Activated T-helper 1 cell treated with Interleukin-2 at 50 U/mL for 16 hours (primary cell): Measurements from ENCODE around the gene PPP4R3A.
A peak's percentile ranks its signal among the peaks of the same experiment; 100 is the strongest.
"Not testable (repeated sequence)": the region's sequence is repeated elsewhere in the genome, so short reads cannot be mapped to it uniquely, and the experiment has no call there.

Source experiments
- DNase-seq: peaks from one replicate; pipeline ENCODE4 v3.0.0-alpha.2; 2020; ENCODE audit warnings: low read depth

Gene PPP4R3A

GRCh38 chr14:91510171-91511042 lies at the start of gene PPP4R3A:
Gene PPP4R3A, minus strand, starts transcription at chr14:91510310. Its CDS starts 663 bp downstream, at chr14:91509647.
- DNase-seq, result peak; percentile 88

DNA sequence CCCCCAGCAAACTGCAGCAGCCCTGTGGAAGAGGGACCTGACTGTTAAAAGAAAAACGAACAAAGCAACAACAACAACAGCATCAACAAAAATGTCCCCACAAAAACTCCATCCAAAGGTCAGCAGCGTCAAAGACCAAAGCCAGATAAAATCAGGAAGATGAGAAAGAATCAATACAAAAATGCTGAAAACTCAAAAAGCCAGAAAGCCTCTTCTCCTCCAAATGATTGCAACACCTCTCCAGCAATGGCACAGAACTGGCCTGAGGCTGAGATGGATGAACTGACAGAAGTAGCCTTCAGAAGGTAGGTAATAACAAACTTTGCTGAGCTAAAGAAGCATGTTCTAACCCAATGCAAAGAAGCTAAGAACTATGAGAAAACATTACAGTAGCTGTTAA lies 45.4 kb upstream of the PPP4R3A start:
- DNase-seq, result no peak

GRCh38 chr14:91554535-91555332 lies 44.6 kb upstream of the PPP4R3A start:
- no peak for DNase-seq

DNA sequence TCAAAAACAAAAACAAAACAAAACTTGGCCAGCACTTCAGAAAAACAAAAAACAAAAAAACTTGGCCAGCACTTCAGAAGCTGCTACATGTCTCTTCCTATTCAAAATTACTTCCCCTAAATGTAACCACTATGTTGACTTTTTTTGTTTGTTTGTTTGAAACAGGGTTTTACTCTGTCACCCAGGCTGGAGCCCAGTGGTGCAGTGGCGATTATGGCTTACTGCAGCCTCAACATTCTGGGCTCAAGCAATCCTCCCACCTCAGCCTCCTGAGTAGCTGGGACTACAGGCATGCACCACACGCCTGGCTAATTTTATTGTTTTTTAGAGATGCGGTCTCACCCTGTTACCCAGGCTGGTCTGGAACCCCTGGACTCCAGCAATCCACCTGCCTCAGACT lies 38.0 kb upstream of the PPP4R3A start:
- no peak for DNase-seq

GRCh38 chr14:91545946-91546716 lies 36.0 kb upstream of the PPP4R3A start:
- no peak for DNase-seq

GRCh38 chr14:91545204-91545603 lies 35.1 kb upstream of the PPP4R3A start:
- no peak for DNase-seq

DNA sequence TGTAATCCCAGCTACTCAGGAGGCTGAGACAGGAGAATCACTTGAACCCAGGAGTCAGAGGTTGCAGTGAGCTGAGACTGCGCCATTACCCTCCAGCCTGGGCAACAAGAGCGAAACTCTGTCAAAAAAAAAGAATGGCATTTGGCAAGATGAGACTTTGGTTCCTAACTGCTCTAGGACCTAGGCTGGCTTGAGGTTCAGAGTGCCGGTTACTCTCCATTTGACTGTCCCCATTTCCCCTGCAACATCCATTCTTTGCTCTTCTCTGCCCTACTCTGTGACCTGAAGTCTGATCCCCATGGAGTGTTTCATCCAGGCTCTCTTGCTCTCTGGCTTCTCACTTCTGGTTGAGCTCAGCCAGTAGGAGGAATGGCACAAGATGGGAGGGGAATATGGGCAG lies 26.2 kb upstream of the PPP4R3A start:
- no peak for DNase-seq

GRCh38 chr14:91534059-91534458 lies 23.9 kb upstream of the PPP4R3A start:
- not testable (repeated sequence) for DNase-seq

DNA sequence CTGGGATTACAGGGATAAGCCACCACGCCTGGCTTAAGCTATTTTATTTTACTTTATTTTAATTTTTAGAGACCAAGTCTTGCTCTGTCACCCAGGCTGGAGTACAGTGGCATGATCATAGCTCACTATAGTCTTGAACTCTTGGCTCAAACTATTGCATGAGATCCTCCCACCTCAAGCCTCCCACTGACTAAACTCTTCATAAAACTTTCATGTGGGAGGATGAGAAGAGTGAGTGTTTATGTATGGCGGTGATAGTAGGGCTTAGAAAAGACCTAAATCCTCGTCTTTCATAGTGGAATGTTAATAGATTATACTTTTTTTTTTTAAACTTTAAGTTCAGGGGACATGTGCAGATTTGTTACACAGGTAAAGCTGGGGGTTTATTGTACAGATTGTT lies 23.5 kb upstream of the PPP4R3A start:
- DNase-seq, result no peak

GRCh38 chr14:91523972-91524371 lies 13.9 kb upstream of the PPP4R3A start:
- DNase-seq, result no peak

GRCh38 chr14:91521061-91521640 lies 11.0 kb upstream of the PPP4R3A start:
- no peak for DNase-seq

DNA sequence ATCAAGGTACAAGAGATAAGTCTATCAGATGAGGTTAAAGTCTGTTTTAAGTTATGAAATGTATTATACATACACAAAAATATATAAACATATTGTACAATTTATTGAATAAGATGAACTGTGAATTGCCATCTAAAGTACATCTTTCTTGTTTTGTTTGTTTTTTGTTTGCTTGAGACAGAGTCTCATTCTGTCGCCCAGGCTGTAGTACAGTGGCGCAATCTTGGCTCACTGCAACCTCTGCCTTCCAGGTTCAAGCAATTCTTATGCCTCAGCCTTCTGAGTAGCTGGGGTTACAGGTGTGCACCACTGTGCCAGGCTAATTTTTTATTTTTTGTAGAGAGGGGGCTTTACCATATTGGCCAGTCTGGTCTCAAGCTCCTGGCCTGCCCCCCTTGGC lies 10.0 kb upstream of the PPP4R3A start:
- no peak for DNase-seq

DNA sequence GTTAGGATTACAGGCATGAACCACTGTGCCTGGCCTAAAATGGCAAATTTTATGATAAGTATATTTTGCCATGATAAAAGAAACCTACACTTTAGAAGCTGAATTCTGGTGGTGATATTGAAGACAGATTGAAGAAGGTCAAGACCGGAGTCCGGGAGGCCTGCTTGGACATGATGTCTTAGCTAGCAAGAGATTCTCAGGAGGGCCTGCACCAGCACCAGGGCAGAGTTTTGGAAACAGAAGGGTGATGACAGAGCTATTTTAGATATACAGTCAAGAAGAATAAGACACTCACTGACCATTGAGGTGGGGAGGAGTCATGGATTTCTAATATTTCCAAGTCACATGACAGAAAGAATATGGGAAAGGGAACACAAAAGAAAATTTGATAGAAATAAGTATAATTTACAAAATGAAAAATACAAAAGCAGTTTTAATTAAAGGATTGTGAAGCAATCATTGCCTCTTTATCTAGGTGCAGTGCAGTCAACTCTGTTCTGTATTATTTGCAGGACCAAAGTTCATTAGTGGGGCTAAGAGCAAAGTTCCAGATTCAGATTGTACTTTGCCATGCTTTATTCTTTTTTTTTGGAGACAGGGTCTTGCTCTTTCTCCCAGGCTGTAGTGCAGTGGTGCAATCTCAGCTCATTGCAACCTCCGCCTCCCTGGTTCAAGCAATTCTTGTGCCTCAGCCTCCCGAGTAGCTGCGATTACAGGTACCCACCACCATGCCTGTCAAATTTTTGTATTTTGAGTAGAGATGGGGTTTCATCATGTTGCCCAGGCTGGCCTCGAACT lies 9.3 kb upstream of the PPP4R3A start:
- no peak for DNase-seq

GRCh38 chr14:91516663-91517388 lies 6.7 kb upstream of the PPP4R3A start:
- DNase-seq, result no peak

- no peak for DNase-seq
These were observed 5.9 kb upstream of the PPP4R3A start for GRCh38 chr14:91515979-91516378.

DNA sequence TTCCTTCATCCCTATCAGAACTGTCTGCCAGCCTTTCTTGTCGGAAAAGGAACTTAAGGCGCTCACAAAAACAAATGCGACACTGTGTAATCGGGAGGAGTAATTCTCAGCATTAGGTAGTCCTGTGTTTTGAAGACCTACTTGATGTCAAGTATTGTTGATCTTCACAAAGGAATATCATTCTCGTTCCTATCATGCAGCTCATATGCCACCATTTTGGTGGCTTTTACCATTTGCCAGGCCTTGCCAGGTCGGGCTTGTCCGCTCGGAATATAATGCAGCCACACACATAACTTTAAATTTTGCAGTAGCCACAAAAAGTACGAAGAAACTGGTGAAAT lies 903 bp upstream of the PPP4R3A start:
- no peak for DNase-seq

- no peak for DNase-seq
These were observed 286 bp downstream of the PPP4R3A start for GRCh38 chr14:91509878-91510170.

DNA sequence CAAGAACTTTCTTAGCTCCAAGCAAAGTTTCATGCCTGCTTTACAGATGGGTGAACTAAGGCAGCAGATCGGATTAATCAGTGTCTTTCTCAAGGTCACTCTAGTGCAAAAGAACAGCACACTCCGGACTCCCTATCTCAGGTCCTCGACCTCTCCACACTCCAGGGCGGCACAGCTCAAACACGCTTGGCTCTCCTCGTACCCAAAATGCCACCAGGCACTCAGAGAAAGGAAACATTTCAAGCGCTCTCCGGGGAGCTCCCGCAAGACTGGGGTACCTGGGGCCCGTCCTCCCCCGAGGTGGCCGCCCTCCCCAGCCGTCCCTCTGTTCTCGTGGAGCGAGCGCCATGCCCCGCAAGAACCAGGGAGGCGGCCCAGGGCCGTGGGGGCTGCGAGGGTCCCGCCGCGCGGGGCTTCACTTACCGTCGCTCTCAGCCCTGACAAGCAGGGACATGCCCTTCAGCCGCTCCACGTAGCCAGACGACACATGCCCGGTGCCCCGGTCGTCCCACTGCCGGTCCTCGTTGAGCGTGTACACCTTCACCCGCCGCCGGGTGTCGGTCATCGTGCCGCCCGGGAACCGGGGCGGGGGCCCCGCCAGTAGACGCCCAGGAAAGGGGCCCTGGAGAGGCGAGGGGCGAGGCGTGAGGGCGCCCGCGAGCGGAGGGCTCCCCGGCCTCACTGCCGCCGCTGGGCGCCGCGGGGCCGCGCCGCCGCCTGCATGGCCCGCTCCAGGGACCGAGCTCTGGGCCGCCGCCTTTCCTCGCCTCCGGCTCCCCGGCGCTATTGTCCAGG lies 830 bp downstream of the PPP4R3A start:
- DNase-seq, result peak; percentile 11

DNA sequence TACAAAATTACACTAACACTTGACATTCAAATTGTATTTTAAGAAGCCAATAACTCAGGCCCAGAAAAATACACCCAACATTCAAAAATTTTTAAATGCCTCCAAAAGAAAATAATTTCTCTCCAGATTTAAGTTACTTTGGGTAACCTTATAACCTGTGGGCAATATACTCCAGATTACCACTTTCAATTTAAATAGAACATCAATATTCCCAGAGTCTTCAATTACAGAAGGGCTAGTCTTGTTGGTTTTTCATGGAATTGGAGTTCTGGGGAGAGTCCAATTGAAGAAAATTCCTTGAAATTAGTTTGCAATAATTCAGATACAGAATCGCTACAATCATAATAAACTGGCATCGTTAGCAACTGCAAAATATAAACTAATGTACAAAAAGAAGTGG lies 2.0 kb downstream of the PPP4R3A start:
- no peak for DNase-seq

DNA sequence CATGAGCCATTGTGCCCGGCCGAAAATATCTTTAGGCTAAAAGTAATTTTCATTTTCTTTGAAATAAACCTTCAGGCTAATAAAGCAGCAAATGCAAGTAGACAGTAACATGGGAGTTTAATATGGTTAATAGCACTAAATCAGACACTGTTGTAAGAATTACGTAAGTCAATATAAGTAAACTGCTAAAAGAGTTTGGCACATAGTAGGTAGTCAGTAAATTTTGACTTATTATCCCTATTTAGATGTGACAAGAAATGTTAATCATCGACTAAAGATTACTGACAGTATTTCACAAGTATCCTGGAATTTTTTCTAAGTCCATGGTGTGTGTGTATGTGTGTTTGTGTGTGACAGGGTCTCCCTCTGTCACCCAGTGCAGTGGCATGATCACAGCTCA lies 3.9 kb downstream of the PPP4R3A start:
- no peak for DNase-seq
